RWPE1 (cell line): ENCODE results near the gene MTURN.
"Not testable (repeated sequence)": the region's sequence is repeated elsewhere in the genome, so short reads cannot be mapped to it uniquely, and the experiment has no call there.

Experiments
- CTCF ChIA-PET: fragments of 350-600 bp; sonication (Branson Sonifier 250); formaldehyde crosslinking; extraction: SDS; loops from one replicate; lab custom pipeline; 2021; lab: Yijun Ruan, JAX
- POLR2A ChIA-PET: fragments of 400-600 bp; formaldehyde crosslinking; extraction: SDS; loops from one replicate; lab custom pipeline; 2020; ENCODE audit warnings: antibody characterized with exemption; ENCODE audit not compliant: low non-redundant PET; lab: Yijun Ruan, JAX
- DNase-seq: peaks from one replicate; pipeline ENCODE4 v3.0.0; 2012; ENCODE audit warnings: low spot score
- H3K27ac ChIP-seq: fragments of 450-650 bp; 2 replicates; pipeline ENCODE4 v1.5.1; 2017
- TF ChIP-seq, protein P1 (sequence below): fragments of 450-650 bp; conservative IDR thresholded peaks from 2 replicates; pipeline ENCODE4 v1.5.1; 2017; ENCODE audit warnings: low read depth, mild to moderate bottlenecking

MTURN gene

DNA sequence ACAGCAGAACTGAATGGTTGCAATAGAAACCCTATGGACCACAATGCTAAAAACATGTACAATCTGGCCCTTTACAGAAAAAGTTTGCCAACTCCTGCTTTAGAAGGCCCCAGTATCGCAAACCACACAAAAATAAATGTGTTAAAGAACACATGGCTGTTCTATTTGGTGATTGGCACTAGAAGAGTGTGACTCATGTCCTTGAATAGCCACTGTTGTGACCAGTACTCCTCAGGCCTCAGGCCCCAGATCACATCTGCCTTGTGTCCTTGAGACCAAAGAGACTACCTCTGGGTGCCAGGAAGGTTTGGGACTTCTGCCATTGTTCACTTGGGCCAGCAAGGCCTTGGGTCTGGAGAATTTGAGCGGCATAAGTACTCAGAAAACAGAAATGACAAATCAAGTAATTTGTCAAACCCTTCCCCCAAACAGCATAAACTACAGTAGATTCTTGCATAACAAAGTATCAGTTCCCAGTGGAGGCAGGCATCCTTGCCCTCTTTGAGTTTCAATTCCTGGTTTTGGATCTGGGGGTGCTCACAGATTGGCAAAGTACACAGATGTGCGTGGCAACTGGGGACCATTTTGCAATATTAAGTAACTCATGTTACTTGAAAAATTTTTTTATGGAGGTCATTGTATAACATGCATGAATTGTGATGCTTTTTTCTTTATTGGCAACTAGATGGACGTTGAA is 50.2 kb downstream of the MTURN start:
- H3K27ac ChIP-seq = no peak overlapping the region
- POLR2A ChIA-PET = no interaction called here
- CTCF ChIA-PET = no interaction called here
- TF ChIP-seq, protein P1, sequence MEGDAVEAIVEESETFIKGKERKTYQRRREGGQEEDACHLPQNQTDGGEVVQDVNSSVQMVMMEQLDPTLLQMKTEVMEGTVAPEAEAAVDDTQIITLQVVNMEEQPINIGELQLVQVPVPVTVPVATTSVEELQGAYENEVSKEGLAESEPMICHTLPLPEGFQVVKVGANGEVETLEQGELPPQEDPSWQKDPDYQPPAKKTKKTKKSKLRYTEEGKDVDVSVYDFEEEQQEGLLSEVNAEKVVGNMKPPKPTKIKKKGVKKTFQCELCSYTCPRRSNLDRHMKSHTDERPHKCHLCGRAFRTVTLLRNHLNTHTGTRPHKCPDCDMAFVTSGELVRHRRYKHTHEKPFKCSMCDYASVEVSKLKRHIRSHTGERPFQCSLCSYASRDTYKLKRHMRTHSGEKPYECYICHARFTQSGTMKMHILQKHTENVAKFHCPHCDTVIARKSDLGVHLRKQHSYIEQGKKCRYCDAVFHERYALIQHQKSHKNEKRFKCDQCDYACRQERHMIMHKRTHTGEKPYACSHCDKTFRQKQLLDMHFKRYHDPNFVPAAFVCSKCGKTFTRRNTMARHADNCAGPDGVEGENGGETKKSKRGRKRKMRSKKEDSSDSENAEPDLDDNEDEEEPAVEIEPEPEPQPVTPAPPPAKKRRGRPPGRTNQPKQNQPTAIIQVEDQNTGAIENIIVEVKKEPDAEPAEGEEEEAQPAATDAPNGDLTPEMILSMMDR = no peak
- DNase-seq = no peak

DNA sequence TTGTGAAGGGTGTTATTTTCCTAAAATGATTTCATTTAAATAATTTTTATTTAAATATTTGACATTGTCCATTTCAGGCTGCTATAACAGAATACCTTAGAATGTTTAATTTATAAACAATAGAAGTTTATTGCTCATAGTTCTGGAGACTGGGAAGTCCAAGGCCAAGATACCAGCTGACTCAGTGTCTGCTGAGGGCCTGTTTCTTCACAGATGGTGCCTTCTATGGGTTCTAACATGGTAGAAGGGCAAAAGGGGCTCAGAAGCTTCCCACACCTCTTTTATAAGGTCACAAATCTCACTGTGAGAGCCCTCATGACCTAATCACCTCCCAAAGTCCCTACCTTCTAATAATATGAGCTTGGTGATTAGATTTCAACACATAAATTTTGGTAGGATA is 50.7 kb downstream of the MTURN start:
- ChIA-PET CTCF (no interaction called here), POLR2A (no interaction called here)
- no peak overlapping the region for H3K27ac ChIP-seq
- no peak for DNase-seq
- TF ChIP-seq, protein P1 = no peak

DNA sequence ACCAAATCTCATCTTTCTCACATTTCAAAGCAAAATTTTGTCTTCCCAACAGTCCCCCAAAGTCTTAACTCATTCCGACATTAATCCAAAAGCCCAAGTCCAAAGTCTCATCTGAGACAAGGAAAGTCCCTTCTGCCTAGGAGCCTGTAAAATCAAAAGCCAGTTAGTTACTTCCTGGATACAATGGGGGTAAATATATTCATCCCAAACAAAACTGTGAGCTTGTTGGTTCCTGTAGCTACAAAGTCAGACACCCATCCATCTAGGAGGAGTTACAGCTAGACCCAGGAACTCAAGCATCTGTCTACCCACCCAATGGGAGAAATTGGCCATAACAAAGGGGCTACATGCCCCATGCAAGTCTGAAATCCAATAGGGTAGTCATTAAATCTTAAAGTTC is 51.9 kb downstream of the MTURN start:
- no peak overlapping the region for H3K27ac ChIP-seq

GRCh38 chr7:30187513-30187912 is 52.7 kb downstream of the MTURN start:
- ChIA-PET POLR2A (no interaction called here), CTCF (no interaction called here)
- H3K27ac ChIP-seq = no peak overlapping the region
- TF ChIP-seq, protein P1 = no peak
- no peak for DNase-seq

More for the DNA sequence above, 51.9 kb downstream of the MTURN start:
- no peak for DNase-seq
- TF ChIP-seq, protein P1 = no peak
- ChIA-PET CTCF (interaction anchor here (0.6 kb wide), 1 partner anchor 350 kb away, joined by 3 read pairs; no protein-coding TSS in a partner anchor), POLR2A (no interaction called here)

GRCh38 chr7:30188381-30188780 is 53.6 kb downstream of the MTURN start:
- CTCF ChIA-PET, H3K27ac ChIP-seq, DNase-seq, POLR2A ChIA-PET: not testable (repeated sequence)

- POLR2A ChIA-PET = no interaction called here
- no peak for DNase-seq
- H3K27ac ChIP-seq = no peak overlapping the region
- CTCF ChIA-PET = no interaction called here
- TF ChIP-seq, protein P1 = no peak
These were observed 54.0 kb downstream of the MTURN start for GRCh38 chr7:30188811-30189210.

GRCh38 chr7:30191809-30192208 is 57.0 kb downstream of the MTURN start:
- TF ChIP-seq, protein P1 = no peak
- ChIA-PET CTCF (no interaction called here), POLR2A (no interaction called here)
- no peak for DNase-seq
- H3K27ac ChIP-seq = no peak overlapping the region
